ENCODE data around the gene DBP. TPM values are rescaled to one million over a fixed set of nuclear protein-coding genes. Genes with fewer than 3 reads are reported as not detected.

The DBP gene
- total RNA-seq, 1 experiment from 2014 or later = 12.6 TPM

- WGBS (ENCODE audit: extremely low coverage, insufficient read length, low lambda C conversion rate) = no CpG with 5 or more reads among the region's 10 CpGs
- H3K14ac ChIP-seq (ENCODE audit: insufficient read depth, low read length) = no peak overlapping the region
- no peak for DNase-seq
- H3K27me3 ChIP-seq (ENCODE audit: insufficient read depth, low read length) = no peaks in the 10 kb centered on the region
- no peak overlapping the region for H2AK5ac ChIP-seq (ENCODE audit: insufficient read length, low read length)
- Mint-ChIP-seq H3K27ac (peak overlapping the region in 2 of 3 experiments; percentile 27 to 46; a peak in 3 of 7 replicates), H3K4me3 (peak overlapping the region in 1 of 2 experiments; percentile 27; a peak in 1 of 5 replicates), H3K9me3 (peaks cover 8 to 11% of the 10 kb centered on the region in 2 experiments), H3K4me1 (peaks cover 29 to 35% of the 10 kb centered on the region in 2 experiments), H3K36me3 (ENCODE audit: insufficient read depth in 1 of 3, low read depth in 3 of 3) (peaks cover 0 to 9% (median 7%) of the 10 kb centered on the region in 3 experiments; a peak in 5 of 7 replicates), H3K27me3 (ENCODE audit: low read depth) (peaks cover 2% of the 10 kb centered on the region)
- H4K8ac ChIP-seq (replicated peaks; ENCODE audit: insufficient read length, low read depth, low read length) = no peak overlapping the region
- no peak overlapping the region for H3K56ac ChIP-seq (ENCODE audit: insufficient read length, low read depth, low read length)
- no peak overlapping the region for H4K91ac ChIP-seq (ENCODE audit: insufficient read length, low read depth, low read length)
- no peak overlapping the region for H3T11ph ChIP-seq (ENCODE audit: low read length)
- no peak overlapping the region for H3K18ac ChIP-seq (ENCODE audit: insufficient read length, low read depth, low read length)
- no peak overlapping the region for H2BK20ac ChIP-seq (ENCODE audit: low read depth, low read length, poor library complexity, severe bottlenecking)
- H3K4me2 ChIP-seq (ENCODE audit: insufficient read depth, insufficient read length, low read length) = no peak overlapping the region
- H3K79me1 ChIP-seq (ENCODE audit: insufficient read depth, low read depth, low read length, poor library complexity, severe bottlenecking) = no peaks in the 10 kb centered on the region
- H3K4me1 ChIP-seq (ENCODE audit: insufficient read depth, low read length) = no peaks in the 10 kb centered on the region; the same call in 1 of the 2 replicates
- H3K23me2 ChIP-seq (ENCODE audit: insufficient read length, low read depth, low read length, poor library complexity, severe bottlenecking) = no peaks in the 10 kb centered on the region
- no peak overlapping the region for H4K5ac ChIP-seq (ENCODE audit: insufficient read length, low read depth, low read length)
- H2AFZ ChIP-seq (ENCODE audit: low read length) = no peak overlapping the region
- no peak overlapping the region for H3K4ac ChIP-seq (ENCODE audit: low read depth, low read length)
- H3K23ac ChIP-seq (ENCODE audit: insufficient read length, low read depth, low read length) = no peak overlapping the region
- no peak overlapping the region for H2BK12ac ChIP-seq (ENCODE audit: insufficient read length, low read depth, low read length)
- H3K79me2 ChIP-seq (ENCODE audit: insufficient read depth, low read length) = no peaks in the 10 kb centered on the region
- no peak for TF ChIP-seq CTCF (conservative IDR thresholded peaks at IDR 0.05)
- no peak overlapping the region for H3K9ac ChIP-seq (ENCODE audit: extremely low read depth, insufficient read length, low read length)
- no peak overlapping the region for H2BK120ac ChIP-seq (ENCODE audit: low read depth, low read length, poor library complexity, severe bottlenecking)
- H4K20me1 ChIP-seq (ENCODE audit: control insufficient read depth, insufficient read depth, insufficient read length) = peaks cover 2% of the 10 kb centered on the region
- no peak overlapping the region for H3K27ac ChIP-seq (ENCODE audit: insufficient read length, low read depth, low read length)
- H3K9me3 ChIP-seq (ENCODE audit: control insufficient read depth, low read depth, low read length) = no peaks in the 10 kb centered on the region
- no peak overlapping the region for H2BK15ac ChIP-seq (ENCODE audit: low read depth, low read length)
- H2BK5ac ChIP-seq (ENCODE audit: insufficient read length, low read length) = no peak overlapping the region
Observed at GRCh38 chr19:48671446-48671995, 34.3 kb upstream of the DBP start.
